GM19351 (cell line): ENCODE data around the gene VAV2.

Source experiments
- ATAC-seq: cut with Tn5 transposase; IDR thresholded peaks from one replicate; pipeline ENCODE4 v1.9.1; 2021; ENCODE audit warnings: mild to moderate bottlenecking, moderate library complexity; ENCODE audit not compliant: unreplicated experiment

VAV2 gene

GRCh38 chr9:133881671-133882381 is 110.3 kb downstream of the VAV2 start:
- no peak for ATAC-seq

DNA sequence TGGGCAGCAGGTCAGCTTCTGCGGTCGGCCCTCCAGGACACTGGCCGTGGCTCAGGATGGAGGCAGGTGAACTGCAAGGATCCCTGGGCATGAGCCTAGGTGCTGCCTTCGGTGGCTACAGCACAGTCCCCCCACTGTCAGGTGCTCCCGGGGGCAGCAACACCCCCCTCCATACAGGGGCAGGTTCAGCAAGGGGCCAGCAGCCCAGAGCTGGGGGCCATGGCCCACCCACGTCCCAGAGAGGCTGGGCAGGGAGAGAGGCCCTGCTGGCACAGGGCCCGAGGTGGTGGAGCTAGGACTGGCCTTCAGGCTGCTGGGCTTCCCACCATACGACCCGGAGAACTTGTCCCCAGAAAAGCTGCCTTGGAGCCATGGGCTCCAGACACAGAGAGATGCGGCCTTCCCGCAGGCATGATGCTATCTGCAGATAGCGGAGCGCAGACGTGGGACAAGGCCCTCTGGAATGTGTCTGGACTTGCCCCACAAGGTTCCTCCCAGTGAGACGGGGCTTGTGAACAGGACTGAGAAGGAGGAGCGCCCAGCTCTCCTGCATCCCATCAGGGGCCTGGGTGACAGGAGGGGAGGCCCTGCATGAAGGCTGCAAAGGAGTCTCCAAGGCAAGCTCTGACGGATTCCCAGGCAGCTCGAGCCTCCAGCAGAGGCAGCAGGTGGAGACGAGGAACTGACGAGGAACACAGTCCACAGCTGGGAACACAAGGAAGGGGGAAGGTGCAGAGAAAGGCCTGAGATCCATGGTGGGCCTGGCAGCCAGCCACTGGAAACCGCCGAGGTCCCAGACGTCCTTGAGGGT is 111.1 kb downstream of the VAV2 start:
- ATAC-seq, result no peak

GRCh38 chr9:133880136-133880535 is 112.0 kb downstream of the VAV2 start:
- ATAC-seq, result no peak

DNA sequence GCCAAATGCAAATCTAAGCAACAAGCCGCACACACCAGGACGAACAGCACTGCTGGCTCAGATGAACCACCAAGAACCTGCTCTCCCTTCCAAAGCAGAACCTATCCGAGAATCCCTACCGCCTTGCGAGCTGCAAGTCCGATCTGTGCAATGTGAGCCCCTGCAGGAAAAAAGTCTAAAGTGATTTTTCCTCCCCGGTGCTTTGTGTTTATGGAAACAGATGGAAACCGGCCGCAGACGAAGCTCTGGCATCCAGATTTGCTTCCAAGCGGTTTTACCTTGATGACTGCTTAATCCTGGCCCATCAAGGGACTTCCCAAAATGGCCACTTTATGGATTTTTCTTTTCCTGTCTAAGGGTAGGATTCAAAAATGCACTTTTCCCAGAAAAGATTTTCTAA is 112.5 kb downstream of the VAV2 start:
- no peak for ATAC-seq

DNA sequence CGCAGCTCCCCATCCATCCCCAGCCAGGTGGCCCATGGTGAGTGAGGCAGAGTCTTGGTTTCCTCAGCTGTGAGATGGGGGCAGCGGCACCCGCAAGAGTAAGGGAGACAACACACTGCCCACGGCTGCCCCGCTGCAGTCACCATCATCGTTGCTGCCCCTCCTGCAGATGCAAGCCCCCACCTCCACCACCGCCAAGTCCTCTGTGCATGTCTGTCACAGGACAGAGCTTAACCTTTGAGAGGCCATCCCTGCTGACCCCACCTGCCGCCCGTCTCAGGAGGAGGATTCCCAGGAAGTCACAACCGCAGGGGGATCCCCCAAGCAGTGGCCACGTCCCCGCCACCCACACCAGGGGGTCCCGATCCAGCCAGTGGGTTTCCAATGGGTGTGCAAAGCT is 113.7 kb downstream of the VAV2 start:
- no peak for ATAC-seq

- ATAC-seq, result no peak
Observed at GRCh38 chr9:133877967-133878366, 114.2 kb downstream of the VAV2 start.

DNA sequence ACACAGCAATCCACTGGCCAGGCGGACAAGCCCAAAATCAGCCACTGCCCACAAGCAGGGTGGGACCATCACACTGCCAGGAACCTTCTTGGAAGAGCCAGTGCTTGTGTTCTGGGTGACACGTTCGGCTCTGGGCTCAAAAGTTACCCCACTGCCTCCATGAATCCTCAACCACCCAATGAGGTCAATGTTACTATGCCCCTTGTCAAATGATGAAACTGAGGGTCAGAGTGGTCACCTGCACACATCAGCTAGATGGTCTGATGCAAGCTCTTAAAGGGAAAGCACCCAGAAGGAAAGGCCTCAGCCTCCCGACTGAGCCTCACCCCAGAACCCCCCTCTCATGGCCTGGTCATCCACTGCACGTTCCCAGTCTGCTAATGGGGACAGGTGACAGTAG is 114.8 kb downstream of the VAV2 start:
- ATAC-seq, result no peak

GRCh38 chr9:133876836-133877235 is 115.3 kb downstream of the VAV2 start:
- ATAC-seq, result no peak

DNA sequence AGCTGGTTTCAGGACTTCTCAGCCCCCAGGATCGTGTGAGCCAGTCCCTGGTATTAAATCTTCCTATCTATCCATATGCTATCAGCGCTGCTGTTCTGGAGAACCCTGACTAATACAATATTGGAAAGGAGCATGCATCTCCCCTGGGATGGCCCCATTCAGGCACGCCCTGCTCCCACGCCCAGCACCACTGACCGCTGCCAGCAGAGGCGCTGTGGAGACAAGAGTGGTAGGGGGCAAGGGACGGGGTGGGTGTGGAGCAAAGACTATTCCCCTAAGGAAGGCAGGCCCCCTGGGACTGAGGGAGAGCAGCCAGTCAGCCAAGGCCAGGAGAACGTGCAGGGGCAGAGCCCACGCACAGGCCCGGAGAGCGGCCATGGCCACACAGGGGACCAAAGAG is 116.0 kb downstream of the VAV2 start:
- ATAC-seq, result no peak

GRCh38 chr9:133875131-133875530 is 117.0 kb downstream of the VAV2 start:
- ATAC-seq, result no peak

DNA sequence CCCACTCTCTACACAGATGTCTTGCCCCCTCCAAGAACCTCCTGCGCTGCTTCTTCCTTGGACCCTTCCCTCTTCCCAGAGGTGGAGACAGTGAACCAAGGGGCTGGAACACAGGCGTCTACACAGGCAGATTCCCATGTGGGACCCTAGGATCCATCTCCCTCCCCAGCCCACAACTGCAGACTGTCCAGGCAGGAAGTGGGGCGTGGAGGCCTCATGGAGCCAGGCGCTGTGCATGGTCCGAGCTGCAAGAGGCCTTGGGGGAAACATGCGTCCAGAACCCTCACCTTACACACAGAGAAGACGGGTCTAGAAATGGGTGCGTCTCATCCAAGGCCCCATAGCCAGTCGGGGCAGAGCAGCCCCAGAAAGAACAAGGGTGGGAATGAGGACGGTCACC is 117.5 kb downstream of the VAV2 start:
- ATAC-seq, result no peak

GRCh38 chr9:133874060-133874657 is 118.0 kb downstream of the VAV2 start:
- no peak for ATAC-seq

DNA sequence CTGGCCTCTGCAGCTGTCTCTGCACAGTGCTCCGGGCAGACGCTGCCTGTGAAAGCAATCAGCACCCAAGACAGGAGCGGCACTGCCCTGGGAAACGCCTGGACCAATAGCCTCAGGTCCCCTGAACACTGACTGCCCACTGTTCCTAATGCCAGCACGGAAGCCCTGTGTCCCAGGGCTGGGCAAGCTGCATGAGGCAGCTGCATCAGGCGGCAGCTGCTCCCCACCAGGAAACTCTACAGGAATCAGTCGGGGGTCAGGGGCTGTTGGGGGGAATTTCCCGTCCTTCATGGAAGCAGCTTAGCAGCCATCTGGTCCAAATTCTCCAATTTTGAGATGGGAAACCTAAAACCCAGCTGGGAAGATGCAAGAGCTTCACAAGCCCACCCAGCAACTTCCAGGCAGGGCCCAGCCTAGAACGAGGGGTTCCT is 118.6 kb downstream of the VAV2 start:
- ATAC-seq, result no peak

- ATAC-seq, result no peak
Observed at GRCh38 chr9:133873009-133873408, 119.1 kb downstream of the VAV2 start.

DNA sequence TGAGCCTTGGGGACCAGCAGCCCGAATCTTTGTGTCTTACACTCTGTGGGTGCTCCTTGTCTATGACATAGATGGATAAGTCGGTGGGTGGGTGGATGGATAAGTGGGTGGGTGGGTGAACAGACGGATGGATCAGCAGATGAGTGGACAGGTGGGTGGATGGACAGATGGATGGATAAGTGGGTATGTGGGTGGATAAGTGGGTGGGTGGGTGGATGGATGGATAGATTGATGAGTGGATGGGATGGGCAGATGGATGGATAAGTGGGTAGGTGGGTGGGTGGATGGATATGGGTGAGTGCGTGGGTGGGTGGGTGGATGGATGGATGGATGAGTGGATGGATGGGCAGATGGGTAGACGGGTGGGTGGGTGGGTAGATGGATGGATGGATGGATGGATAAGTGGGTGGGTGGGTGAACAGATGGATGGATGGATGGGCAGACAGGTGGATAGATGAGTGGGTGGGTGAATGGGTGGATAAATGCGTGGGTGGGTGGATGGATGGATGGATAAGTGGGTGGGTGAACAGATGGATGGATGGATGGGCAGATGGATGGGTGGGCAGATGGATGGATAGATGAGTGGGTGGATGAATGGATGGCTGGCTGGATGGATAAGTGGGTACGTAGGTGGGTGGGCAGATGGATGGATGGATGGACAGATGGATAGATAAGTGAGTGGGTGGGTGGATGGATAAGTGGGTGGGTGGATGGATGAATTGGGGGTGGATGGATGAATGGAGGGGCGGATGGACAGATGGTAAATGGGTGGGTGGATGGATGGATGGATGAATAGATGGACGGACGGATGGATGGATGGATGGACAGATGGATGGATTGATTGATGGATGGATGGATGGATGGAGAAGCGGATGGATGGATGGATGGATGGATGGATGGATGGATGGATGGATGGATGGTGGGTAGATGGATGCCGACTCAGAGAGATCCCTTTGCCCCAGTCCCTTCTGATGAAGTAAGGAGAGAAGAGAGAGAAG is 121.2 kb downstream of the VAV2 start:
- ATAC-seq, result no peak

DNA sequence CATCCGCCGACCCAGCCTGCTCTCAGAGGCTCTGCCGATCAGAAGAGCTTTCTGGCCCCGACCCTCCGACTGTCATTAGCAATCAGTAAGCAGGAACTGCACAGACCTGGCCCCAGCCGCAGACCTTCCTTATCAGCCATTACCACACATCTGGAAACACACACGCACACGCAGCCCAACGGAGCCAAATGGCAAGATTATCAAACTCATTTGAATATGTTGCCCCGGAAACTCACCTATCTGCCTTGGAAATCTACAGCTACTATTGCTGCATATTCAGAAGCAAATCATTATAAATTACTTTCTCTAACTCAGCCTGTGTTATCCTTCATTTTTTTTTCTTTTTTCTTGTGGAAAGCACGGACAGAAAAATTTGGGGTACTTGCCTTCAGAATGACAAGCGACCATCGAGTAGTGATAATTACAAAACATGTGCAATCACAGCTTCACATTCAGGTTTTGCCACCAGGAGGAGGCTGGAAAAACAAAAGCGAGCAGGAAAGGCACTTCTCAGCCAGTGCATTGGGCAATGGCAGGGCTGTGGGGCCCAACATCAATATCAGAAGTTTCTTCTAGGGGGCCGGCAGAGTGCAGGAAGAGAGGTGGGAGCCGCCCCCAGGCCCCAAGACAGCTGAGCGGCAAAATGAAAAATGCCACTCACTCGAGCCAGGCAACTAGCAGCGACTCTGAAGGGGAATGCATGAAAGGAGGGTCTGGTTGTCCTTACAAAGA is 122.3 kb downstream of the VAV2 start:
- no peak for ATAC-seq

- no peak for ATAC-seq
Observed at GRCh38 chr9:133868203-133868602, 123.9 kb downstream of the VAV2 start.

DNA sequence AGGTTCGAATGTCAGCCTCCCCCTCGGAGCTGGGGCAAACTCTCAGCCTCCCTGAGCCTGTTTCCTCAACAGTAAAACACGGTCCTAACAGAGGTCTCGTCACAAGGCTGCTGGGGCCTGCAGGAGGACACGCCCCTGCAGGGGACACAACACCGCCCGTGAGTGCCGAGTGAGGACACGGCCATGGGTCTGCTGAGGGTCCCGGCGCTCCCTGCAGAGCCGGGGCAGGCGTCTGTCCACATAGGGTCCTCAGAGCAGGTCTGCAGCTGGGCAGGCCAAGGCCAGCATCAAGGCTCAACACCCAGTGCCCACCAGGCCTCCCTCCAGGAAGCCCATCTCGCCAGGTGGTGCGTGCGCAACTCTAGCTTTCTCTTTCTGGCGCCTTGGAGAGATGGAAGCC is 125.2 kb downstream of the VAV2 start:
- ATAC-seq, result no peak

DNA sequence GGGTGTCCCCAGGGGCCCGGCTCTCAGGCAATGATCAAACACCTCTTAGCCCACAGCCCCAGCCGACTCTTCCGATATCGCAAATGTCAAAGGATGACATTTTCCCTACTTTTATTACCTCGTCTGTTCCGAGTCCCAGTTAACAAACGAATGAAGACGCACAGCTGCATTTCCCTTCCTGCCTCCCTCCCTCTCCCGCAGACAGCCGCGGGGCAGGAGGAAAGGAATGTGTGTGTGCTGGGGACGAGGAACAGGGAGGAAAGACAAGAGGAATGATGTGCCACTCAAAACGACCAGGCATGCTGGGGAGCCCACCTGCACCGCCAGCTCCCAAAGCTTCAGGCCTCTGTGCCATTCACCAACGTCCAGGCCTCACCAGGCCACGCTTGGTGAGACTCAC is 128.1 kb downstream of the VAV2 start:
- ATAC-seq, result no peak

DNA sequence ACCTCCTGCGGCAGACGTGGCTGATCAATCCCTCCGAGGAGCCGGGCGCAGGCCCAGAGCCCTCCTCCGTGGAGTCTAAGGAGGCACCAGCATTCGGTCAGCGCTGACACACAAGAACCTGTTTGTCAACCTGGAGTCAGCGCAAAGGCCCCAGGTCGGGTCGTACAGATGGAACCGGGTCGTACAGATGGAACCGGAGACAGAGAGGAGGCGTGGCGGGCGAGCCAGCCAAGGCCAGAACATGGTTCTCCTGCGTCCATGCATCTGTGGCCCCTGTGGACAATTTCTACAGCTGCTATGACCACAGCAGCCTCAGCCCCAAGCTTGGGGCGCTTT is 128.9 kb downstream of the VAV2 start:
- no peak for ATAC-seq
